CD14-positive monocyte (primary cell): ENCODE results near the gene NID1. TPM values are rescaled to one million over a fixed set of nuclear protein-coding genes. Genes with fewer than 3 reads are reported as not detected.
"Not testable (repeated sequence)": the region's sequence is repeated elsewhere in the genome, so short reads cannot be mapped to it uniquely, and the experiment has no call there.

Experiments used
- DNase-seq, 3 donors: peaks; one replicate each; pipeline ENCODE4 v3.0.0-alpha.2; 2011 to 2022
- H2AFZ ChIP-seq: 2 replicates; pipeline ENCODE4 v1.6.0; 2012; ENCODE audit warnings: mild to moderate bottlenecking, low read depth, low read length, inconsistent platforms; ENCODE audit not compliant: insufficient read depth, poor library complexity, severe bottlenecking
- H3K27ac ChIP-seq, 2 donors: 1 replicate in 1 of 2; 2 replicates in 1 of 2; pipeline ENCODE4 v1.5.1; 2012 to 2013; ENCODE audit warnings: low read length in 2 of 2, control low read depth in 1 of 2, inconsistent platforms in 1 of 2, low read depth in 1 of 2, mild to moderate bottlenecking in 1 of 2
- H3K27me3 ChIP-seq, 2 donors: one replicate each; pipeline versions ENCODE4 v1.6.0 to v1.6.1; 2011 to 2013; ENCODE audit warnings: low read length in 2 of 2; ENCODE audit not compliant: control insufficient read depth in 2 of 2, insufficient read depth in 2 of 2
- H3K36me3 ChIP-seq, 2 donors: replicated peaks in 1 of 2; 1 replicate in 1 of 2; 2 replicates in 1 of 2; pipeline versions ENCODE4 v1.5.1 to v1.6.1; 2012 to 2013; ENCODE audit warnings: low read length in 2 of 2, control low read depth in 1 of 2, inconsistent platforms in 1 of 2, mild to moderate bottlenecking in 1 of 2; ENCODE audit not compliant: insufficient read depth in 2 of 2, control insufficient read depth in 1 of 2
- H3K4me1 ChIP-seq, 2 donors: 1 replicate in 1 of 2; 2 replicates in 1 of 2; pipeline versions ENCODE4 v1.5.1 to v1.6.1; 2012 to 2013; ENCODE audit warnings: low read length in 2 of 2, control low read depth in 1 of 2, inconsistent platforms in 1 of 2, mild to moderate bottlenecking in 1 of 2, moderate library complexity in 1 of 2; ENCODE audit not compliant: insufficient read depth in 2 of 2, control insufficient read depth in 1 of 2
- H3K4me2 ChIP-seq: replicated peaks from 2 replicates; pipeline ENCODE3; 2012; ENCODE audit warnings: low read length, moderate library complexity, mild to moderate bottlenecking; ENCODE audit not compliant: poor library complexity, severe bottlenecking; ENCODE audit errors: extremely low read depth
- H3K4me3 ChIP-seq, 3 experiments: fragments of 200-600 bp in 1 of 3; sonication (generic) in 1 of 3; replicated peaks in 1 of 3; 1 replicate in 2 of 3; 2 replicates in 1 of 3; pipeline ENCODE4 v1.5.1; 2011 to 2013; ENCODE audit warnings: low read length in 3 of 3, mild to moderate bottlenecking in 3 of 3, control low read depth in 2 of 3, low read depth in 2 of 3, inconsistent platforms in 1 of 3, moderate library complexity in 1 of 3
- H3K79me2 ChIP-seq: 2 replicates; pipeline ENCODE4 v1.6.0; 2012; ENCODE audit warnings: mild to moderate bottlenecking, control low read depth, inconsistent platforms, low read length, moderate library complexity; ENCODE audit not compliant: insufficient read depth
- H3K9ac ChIP-seq: 2 replicates; pipeline ENCODE4 v1.6.0; 2017; ENCODE audit warnings: low read length, mild to moderate bottlenecking; ENCODE audit not compliant: insufficient read depth, poor library complexity, severe bottlenecking
- H3K9me3 ChIP-seq, 2 donors: replicated peaks in 1 of 2; 1 replicate in 1 of 2; 2 replicates in 1 of 2; pipeline versions ENCODE4 v1.5.1 to v1.6.1; 2012 to 2013; ENCODE audit warnings: low read length in 2 of 2, control low read depth in 1 of 2; ENCODE audit not compliant: control insufficient read depth in 1 of 2, insufficient read depth in 1 of 2
- H4K20me1 ChIP-seq: 2 replicates; pipeline ENCODE4 v1.6.0; 2012; ENCODE audit warnings: mild to moderate bottlenecking, low read length, control low read depth, moderate library complexity; ENCODE audit not compliant: insufficient read depth
- H3K27ac Mint-ChIP-seq, 7 donors: one replicate each; pipeline ENCODE4 v1.8.0; 2020; ENCODE audit warnings: mild to moderate bottlenecking in 7 of 7, mixed read lengths in 7 of 7, moderate library complexity in 6 of 7, inconsistent platforms in 2 of 7
- H3K27me3 Mint-ChIP-seq, 3 donors: one replicate each; pipeline ENCODE4 v1.8.0; 2021 to 2022; ENCODE audit warnings: low read depth in 3 of 3, mild to moderate bottlenecking in 3 of 3, mixed read lengths in 3 of 3, moderate library complexity in 3 of 3, inconsistent platforms in 1 of 3
- H3K36me3 Mint-ChIP-seq, 2 donors: one replicate each; pipeline ENCODE4 v1.8.0; 2020; ENCODE audit warnings: mixed read lengths in 2 of 2, inconsistent platforms in 1 of 2, mild to moderate bottlenecking in 1 of 2
- H3K4me1 Mint-ChIP-seq: one replicate; pipeline ENCODE4 v1.8.0; 2020; ENCODE audit warnings: mild to moderate bottlenecking, mixed read lengths
- H3K4me3 Mint-ChIP-seq, 2 donors: one replicate each; pipeline ENCODE4 v1.8.0; 2020; ENCODE audit warnings: mild to moderate bottlenecking in 2 of 2, mixed read lengths in 2 of 2, moderate library complexity in 1 of 2
- H3K9me3 Mint-ChIP-seq, 7 donors: one replicate each; pipeline ENCODE4 v1.8.0; 2020 to 2022; ENCODE audit warnings: mixed read lengths in 7 of 7, mild to moderate bottlenecking in 6 of 7, moderate library complexity in 6 of 7, inconsistent platforms in 2 of 7
- CTCF ChIP-seq: fragments of 200-600 bp; IDR thresholded peaks from one replicate; pipeline ENCODE4 v1.8.0; 2022; ENCODE audit warnings: antibody characterized with exemption, mild to moderate bottlenecking
- WGBS: methylation state at CpG from one replicate; pipeline ENCODE4 v1.1.5; 2013; ENCODE audit warnings: missing lambda C conversion rate; ENCODE audit not compliant: insufficient coverage; 5-methylcytosine and 5-hydroxymethylcytosine counted together
- intact Hi-C, 2 donors: fragments of 100-400 bp; cut with micrococcal nuclease; formaldehyde crosslinking; loops; one replicate each; pipeline versions ENCODE4 v1.15.0 to v1.15.1; 2023
- polyA plus RNA-seq, 3 donors: library from polyadenylated mRNA; depleted of rRNA in 1 of 3; unstranded in 2 of 3; stranded (reverse) in 1 of 3; fragments of 300-500 nt in 2 of 3; fragments of >200 nt in 1 of 3; fragmentation: Illumina TruSeq in 2 of 3; gene quantifications; 1 replicate in 2 of 3; 2 replicates in 1 of 3; pipeline ENCODE4 v1.2.3, GENCODE V29; 2012 to 2021

NID1 gene
- polyA plus RNA-seq, 3 donors = 6.8 to 19.7 (median 14.4) TPM

GRCh38 chr1:235974616-235975015, 90.3 kb downstream of the NID1 start:
- Histone ChIP-seq H3K4me3 (no peak overlapping the region), H3K9me3 (no peaks in the 10 kb centered on the region), H3K27me3 (no peaks in the 10 kb centered on the region), H3K9ac (no peak overlapping the region), H3K36me3 (peaks cover 10 to 24% of the 10 kb centered on the region in 2 donors), H3K27ac (no peak overlapping the region), H4K20me1 (no peaks in the 10 kb centered on the region), H3K79me2 (peaks cover 5% of the 10 kb centered on the region), H2AFZ (no peak overlapping the region), H3K4me2 (no peak overlapping the region), H3K4me1 (peaks cover 38 to 56% of the 10 kb centered on the region in 2 donors)
- WGBS = no CpG with 5 or more reads among the region's 1 CpG
- DNase-seq = no peak
- Mint-ChIP-seq H3K4me3 (no peak overlapping the region), H3K36me3 (peaks cover 18 to 31% of the 10 kb centered on the region in 2 donors), H3K27me3 (peaks cover 0 to 3% (median 2%) of the 10 kb centered on the region in 3 donors), H3K9me3 (peaks cover 0 to 6% (median 0%) of the 10 kb centered on the region in 7 donors), H3K4me1 (peaks cover 48% of the 10 kb centered on the region), H3K27ac (no peak overlapping the region)
- intact Hi-C loops = loop anchor here (5.0 to 10.0 kb wide), 4 partner anchors 62 to 142 kb away; partner anchors contain the start of gene LYST (in 1 of the 2)
- TF ChIP-seq CTCF = no peak

GRCh38 chr1:235972691-235973090, 92.2 kb downstream of the NID1 start:
- H3K79me2 ChIP-seq, H3K9me3 ChIP-seq, H3K36me3 ChIP-seq, H4K20me1 ChIP-seq, H3K9me3 Mint-ChIP-seq, H3K27me3 Mint-ChIP-seq, H3K27me3 ChIP-seq, DNase-seq: not testable (repeated sequence)
- Mint-ChIP-seq H3K4me1 (peaks cover 40% of the 10 kb centered on the region), H3K36me3 (peaks cover 8 to 14% of the 10 kb centered on the region in 2 donors), H3K4me3 (peak overlapping the region; percentile 85 to 95), H3K27ac (peak overlapping the region; percentile 95 to 99 (median 98))
- intact Hi-C loops = loop anchor here (5.0 to 10.0 kb wide), 4 partner anchors 60 to 140 kb away; partner anchors contain the start of gene LYST (in 1 of the 2)
- peak overlapping the region; percentile 77 for H3K4me2 ChIP-seq
- H3K9ac ChIP-seq = peak overlapping the region; percentile 80
- peak overlapping the region; percentile 82 for H2AFZ ChIP-seq
- H3K4me3 ChIP-seq = peak overlapping the region in 1 of 3 experiments; percentile 72
- no CpG with 5 or more reads among the region's 3 CpGs for WGBS
- peaks cover 31 to 54% of the 10 kb centered on the region in 2 donors for H3K4me1 ChIP-seq
- peak overlapping the region; percentile 95 to 97 for H3K27ac ChIP-seq
